ENCODE results near the gene LRRC4C. TPM values are rescaled to one million over a fixed set of nuclear protein-coding genes. Genes with fewer than 3 reads are reported as not detected.

LRRC4C gene
- total RNA-seq, 1 experiment from 2014 or later = not detected

- DNase-seq (peak; percentile 3), ATAC-seq (no peak)
- BruUV-seq (replicated peaks) = no TSS peak
- no peak overlapping the region for H3K27ac ChIP-seq (ENCODE audit: low read length)
- H3K79me2 ChIP-seq (ENCODE audit: low read length) = no peaks in the 10 kb centered on the region
- H3K4me2 ChIP-seq (ENCODE audit: low read length) = no peak overlapping the region
- no peaks in the 10 kb centered on the region for H4K20me1 ChIP-seq (ENCODE audit: low read length)
- TF ChIP-seq CTCF (conservative IDR thresholded peaks at IDR 0.05; ENCODE audit: low read depth, low read length) (no peak), EZH2phosphoT487 (IDR thresholded peaks at IDR 0.05; ENCODE audit: borderline replicate concordance, low read length) (no peak), EZH2 (IDR thresholded peaks at IDR 0.05; ENCODE audit: low read length, unreplicated experiment) (no peak)
- no peak overlapping the region for H2AFZ ChIP-seq (ENCODE audit: low read length)
- ChIA-PET POLR2A (ENCODE audit: unreplicated experiment) (no interaction called here), CTCF (no interaction called here)
- no peak overlapping the region for H3K4me3 ChIP-seq (ENCODE audit: low read length)
- no peaks in the 10 kb centered on the region for H3K9me2 ChIP-seq (replicated peaks; ENCODE audit: low read length)
- H3K9me3 ChIP-seq (ENCODE audit: low read length) = no peaks in the 10 kb centered on the region
- no peaks in the 10 kb centered on the region for H3K27me3 ChIP-seq (ENCODE audit: low read length)
- H3K9ac ChIP-seq (ENCODE audit: low read length) = no peak overlapping the region
- no peaks in the 10 kb centered on the region for H3K4me1 ChIP-seq (ENCODE audit: insufficient read depth, low read length)
- H3K36me3 ChIP-seq (ENCODE audit: low read depth, low read length) = no peaks in the 10 kb centered on the region
- intact Hi-C loops (cut with micrococcal nuclease) = no loop called here
- no peaks in the 10 kb centered on the region for H3F3A ChIP-seq (ENCODE audit: low read length, unreplicated experiment)
Observed at GRCh38 chr11:41400819-41401382, 58.6 kb downstream of the LRRC4C start.

GRCh38 chr11:41400124-41400523, 59.3 kb downstream of the LRRC4C start:
- Histone ChIP-seq H4K20me1 (ENCODE audit: low read length) (no peaks in the 10 kb centered on the region), H3K4me1 (ENCODE audit: insufficient read depth, low read length) (no peaks in the 10 kb centered on the region), H3K79me2 (ENCODE audit: low read length) (no peaks in the 10 kb centered on the region), H3K36me3 (ENCODE audit: low read depth, low read length) (no peaks in the 10 kb centered on the region), H2AFZ (ENCODE audit: low read length) (no peak overlapping the region), H3K27ac (ENCODE audit: low read length) (no peak overlapping the region), H3K27me3 (ENCODE audit: low read length) (no peaks in the 10 kb centered on the region), H3K4me3 (ENCODE audit: low read length) (no peak overlapping the region), H3K9me3 (ENCODE audit: low read length) (no peaks in the 10 kb centered on the region), H3K9ac (ENCODE audit: low read length) (no peak overlapping the region), H3F3A (ENCODE audit: low read length, unreplicated experiment) (no peaks in the 10 kb centered on the region), H3K4me2 (ENCODE audit: low read length) (no peak overlapping the region), H3K9me2 (replicated peaks; ENCODE audit: low read length) (no peaks in the 10 kb centered on the region)
- DNase-seq (no peak), ATAC-seq (no peak)
- POLR2A ChIA-PET (ENCODE audit: unreplicated experiment) = no interaction called here
- no TSS peak for BruUV-seq (replicated peaks)
- CTCF ChIA-PET = no interaction called here
- intact Hi-C loops (cut with micrococcal nuclease) = no loop called here
- TF ChIP-seq EZH2 (IDR thresholded peaks at IDR 0.05; ENCODE audit: low read length, unreplicated experiment) = no peak
- no peak for TF ChIP-seq CTCF (conservative IDR thresholded peaks at IDR 0.05; ENCODE audit: low read depth, low read length)
- no peak for TF ChIP-seq EZH2phosphoT487 (IDR thresholded peaks at IDR 0.05; ENCODE audit: borderline replicate concordance, low read length)

- Histone ChIP-seq H2AFZ (ENCODE audit: low read length) (no peak overlapping the region), H3K27me3 (ENCODE audit: low read length) (no peaks in the 10 kb centered on the region), H3K27ac (ENCODE audit: low read length) (no peak overlapping the region), H3F3A (ENCODE audit: low read length, unreplicated experiment) (no peaks in the 10 kb centered on the region), H3K4me3 (ENCODE audit: low read length) (no peak overlapping the region), H3K4me1 (ENCODE audit: insufficient read depth, low read length) (no peaks in the 10 kb centered on the region), H3K79me2 (ENCODE audit: low read length) (no peaks in the 10 kb centered on the region), H3K9me2 (replicated peaks; ENCODE audit: low read length) (no peaks in the 10 kb centered on the region), H3K9me3 (ENCODE audit: low read length) (no peaks in the 10 kb centered on the region), H3K36me3 (ENCODE audit: low read depth, low read length) (no peaks in the 10 kb centered on the region), H4K20me1 (ENCODE audit: low read length) (no peaks in the 10 kb centered on the region), H3K9ac (ENCODE audit: low read length) (no peak overlapping the region), H3K4me2 (ENCODE audit: low read length) (no peak overlapping the region)
- ChIA-PET CTCF (no interaction called here), POLR2A (ENCODE audit: unreplicated experiment) (no interaction called here)
- BruUV-seq (replicated peaks) = no TSS peak
- intact Hi-C loops (cut with micrococcal nuclease) = no loop called here
- TF ChIP-seq EZH2 (IDR thresholded peaks at IDR 0.05; ENCODE audit: low read length, unreplicated experiment) (no peak), EZH2phosphoT487 (IDR thresholded peaks at IDR 0.05; ENCODE audit: borderline replicate concordance, low read length) (no peak), CTCF (conservative IDR thresholded peaks at IDR 0.05; ENCODE audit: low read depth, low read length) (no peak)
- DNase-seq (no peak), ATAC-seq (no peak)
Observed at GRCh38 chr11:41399323-41399722, 60.1 kb downstream of the LRRC4C start.
